GM12865 (cell line): ENCODE results near the gene FRS2.

Experiments
- DNase-seq: peaks from one replicate; pipeline ENCODE4 v3.0.0; 2010; ENCODE audit warnings: low read depth
- H3K4me3 ChIP-seq: 2 replicates; pipeline ENCODE4 v1.5.1; 2011; ENCODE audit warnings: mild to moderate bottlenecking, low read depth, low read length, control low read depth
- CTCF ChIP-seq: IDR thresholded peaks from 2 replicates; pipeline ENCODE4 v1.5.1; 2011; ENCODE audit warnings: low read length, control low read depth, low read depth, inconsistent platforms; ENCODE audit not compliant: insufficient read depth; ENCODE audit errors: missing control alignments

The FRS2 gene

GRCh38 chr12:69570000-69570516, 99.9 kb downstream of the FRS2 start:
- no peak for TF ChIP-seq CTCF
- no peak for DNase-seq
- H3K4me3 ChIP-seq = no peak overlapping the region

- TF ChIP-seq CTCF = peak; percentile 73
- no peak overlapping the region for H3K4me3 ChIP-seq
- DNase-seq = peak; percentile 81
Measured at GRCh38 chr12:69570545-69571399, 100.6 kb downstream of the FRS2 start.

- DNase-seq = no peak
- H3K4me3 ChIP-seq = no peak overlapping the region
- no peak for TF ChIP-seq CTCF
Measured at GRCh38 chr12:69575346-69575745, 105.2 kb downstream of the FRS2 start.

- DNase-seq = no peak
- no peak overlapping the region for H3K4me3 ChIP-seq
- no peak for TF ChIP-seq CTCF
Measured at GRCh38 chr12:69578283-69578682, 108.1 kb downstream of the FRS2 start.

- H3K4me3 ChIP-seq = no peak overlapping the region
- no peak for TF ChIP-seq CTCF
- DNase-seq = peak; percentile 21
Measured at GRCh38 chr12:69579029-69579428, 108.8 kb downstream of the FRS2 start.

- H3K4me3 ChIP-seq = no peak overlapping the region
- DNase-seq = no peak
- TF ChIP-seq CTCF = no peak
Measured at GRCh38 chr12:69580074-69580473, 109.9 kb downstream of the FRS2 start.
